ENCODE results near the gene ARFRP1.

ARFRP1 gene

DNA sequence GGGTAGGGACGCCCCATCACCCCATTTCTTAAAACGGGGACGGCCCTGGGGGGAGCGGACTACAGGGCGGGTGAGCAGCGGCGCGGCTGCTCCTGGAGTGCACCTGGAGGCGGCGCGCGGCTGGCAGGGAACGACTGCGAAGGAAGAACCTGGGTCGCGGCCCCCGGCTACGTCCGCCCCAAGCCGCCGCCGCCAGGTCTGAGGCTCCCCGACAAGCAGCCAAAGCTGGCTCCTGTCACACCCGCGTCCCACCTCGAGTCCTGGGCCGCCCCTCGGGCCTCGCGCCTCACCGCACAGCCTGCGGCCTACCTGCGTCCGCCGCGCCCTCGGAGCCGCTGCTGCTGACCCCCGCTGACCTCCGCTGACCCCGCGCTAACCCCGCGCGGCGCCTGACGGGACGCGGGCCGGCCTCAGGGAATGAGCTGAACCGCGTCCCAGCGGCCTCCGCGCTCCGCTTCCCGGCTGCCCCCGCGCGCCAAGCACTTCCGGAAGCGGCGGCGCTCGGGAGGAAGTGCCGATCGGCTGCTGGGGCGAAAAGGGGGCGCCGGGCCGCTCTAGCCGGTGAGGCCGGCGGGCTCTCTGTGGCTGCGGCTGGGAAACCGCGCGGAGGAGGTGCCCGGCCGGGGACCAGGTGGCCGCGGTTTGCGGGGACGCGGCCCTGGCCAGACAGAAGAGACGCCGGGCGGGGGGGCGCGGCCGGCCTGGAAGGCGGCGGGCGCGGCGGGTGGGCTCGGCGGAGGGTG is at the start of gene ARFRP1, which contains the start of gene ZGPAT:
Gene ARFRP1 (minus strand): TSS at position 419 of the 743 bp plus-strand sequence. CDS start 885 bp downstream, outside the sequence.
Gene ZGPAT (plus strand): TSS at position 482 of the 743 bp plus-strand sequence. CDS start 542 bp downstream, outside the sequence.
- peak; percentile 93 for DNase-seq

- DNase-seq: no peak
These were observed 48.8 kb upstream of the ARFRP1 start for GRCh38 chr20:63756648-63756991.

GRCh38 chr20:63755933-63756647 is 48.3 kb upstream of the ARFRP1 start:
- DNase-seq: no peak

DNA sequence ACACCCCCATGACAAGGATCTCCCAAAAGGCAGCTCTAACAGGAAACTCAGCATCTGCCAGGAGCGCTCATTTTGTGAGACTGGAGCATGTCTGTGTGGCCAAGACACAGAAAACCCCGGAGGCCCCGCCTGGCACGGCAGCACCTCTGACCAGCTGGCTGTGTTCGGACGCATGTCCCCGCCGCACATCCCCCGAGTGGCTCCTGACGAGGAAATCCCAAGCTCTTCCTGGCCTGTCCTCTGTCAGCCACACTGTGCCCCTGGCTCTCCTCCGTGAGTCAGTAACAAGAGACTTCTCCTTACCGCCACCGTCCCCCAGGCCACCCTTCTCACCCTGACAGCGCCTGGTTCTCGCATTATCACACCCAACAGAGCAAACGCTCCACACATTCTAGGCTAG is 46.2 kb upstream of the ARFRP1 start:
- no peak for DNase-seq

- DNase-seq: no peak
These were observed 45.6 kb upstream of the ARFRP1 start for GRCh38 chr20:63753381-63753780.

GRCh38 chr20:63752411-63753101 is 44.8 kb upstream of the ARFRP1 start:
- no peak for DNase-seq

DNA sequence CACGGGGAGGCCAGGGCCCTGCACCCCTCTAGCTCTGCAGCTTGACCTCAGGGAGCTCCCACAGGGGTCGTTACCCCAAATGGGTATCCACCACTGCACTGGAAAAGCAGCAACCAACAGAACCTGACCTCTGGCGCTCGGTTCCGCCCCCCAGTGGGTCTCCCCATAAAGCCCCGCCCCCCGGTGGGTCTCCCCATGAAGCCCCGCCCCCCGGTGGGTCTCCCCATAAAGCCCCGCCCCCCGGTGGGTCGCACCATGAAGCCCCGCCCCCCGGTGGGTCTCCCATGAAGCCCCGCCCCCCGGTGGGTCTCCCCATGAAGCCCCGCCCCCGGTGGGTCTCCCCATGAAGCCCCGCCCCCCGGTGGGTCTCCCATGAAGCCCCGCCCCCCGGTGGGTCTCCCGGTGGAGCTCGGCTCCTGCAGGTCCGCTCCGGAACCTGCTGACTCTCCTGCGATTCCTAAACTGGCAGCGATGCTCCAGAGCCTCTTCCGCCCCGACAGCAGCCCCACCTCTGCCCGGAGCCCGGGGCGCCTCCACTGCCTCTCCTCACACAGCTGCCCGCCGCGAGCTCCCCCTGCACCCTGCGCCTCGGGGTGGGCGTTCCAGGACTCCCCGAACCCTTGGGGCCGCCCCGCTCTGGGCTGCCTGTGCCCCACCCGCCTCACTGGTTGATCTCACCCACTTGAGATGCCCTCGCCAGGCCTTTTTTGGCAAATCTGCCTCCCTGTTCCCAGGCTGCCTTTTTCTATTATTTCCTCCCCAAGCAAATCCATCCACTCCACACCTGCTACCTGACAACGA is 43.9 kb upstream of the ARFRP1 start:
- DNase-seq: no peak

GRCh38 chr20:63750807-63751470 is 43.2 kb upstream of the ARFRP1 start:
- no peak for DNase-seq

- DNase-seq: no peak
These were observed 42.1 kb upstream of the ARFRP1 start for GRCh38 chr20:63749597-63750508.

DNA sequence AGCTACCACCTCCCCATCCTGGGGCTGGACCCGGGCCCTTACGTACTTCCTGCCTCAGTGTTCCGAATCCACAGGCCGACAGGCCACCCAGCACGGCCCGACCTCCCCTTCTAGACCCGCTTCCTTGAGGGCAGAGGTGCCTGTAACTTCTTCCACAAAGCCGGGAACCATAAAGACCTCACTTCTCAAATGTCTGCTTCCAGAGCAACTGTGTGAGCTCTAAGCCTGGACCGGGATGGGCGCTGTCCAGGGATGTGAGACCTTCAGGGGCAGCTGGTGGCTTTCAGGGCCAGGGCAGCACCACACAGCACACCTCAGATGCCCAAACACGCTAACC is 41.1 kb upstream of the ARFRP1 start:
- no peak for DNase-seq

- DNase-seq: no peak
These were observed 40.5 kb upstream of the ARFRP1 start for GRCh38 chr20:63748070-63748933.

GRCh38 chr20:63747622-63748069 is 39.9 kb upstream of the ARFRP1 start:
- no peak for DNase-seq

GRCh38 chr20:63746751-63747315 is 39.1 kb upstream of the ARFRP1 start:
- no peak for DNase-seq

DNA sequence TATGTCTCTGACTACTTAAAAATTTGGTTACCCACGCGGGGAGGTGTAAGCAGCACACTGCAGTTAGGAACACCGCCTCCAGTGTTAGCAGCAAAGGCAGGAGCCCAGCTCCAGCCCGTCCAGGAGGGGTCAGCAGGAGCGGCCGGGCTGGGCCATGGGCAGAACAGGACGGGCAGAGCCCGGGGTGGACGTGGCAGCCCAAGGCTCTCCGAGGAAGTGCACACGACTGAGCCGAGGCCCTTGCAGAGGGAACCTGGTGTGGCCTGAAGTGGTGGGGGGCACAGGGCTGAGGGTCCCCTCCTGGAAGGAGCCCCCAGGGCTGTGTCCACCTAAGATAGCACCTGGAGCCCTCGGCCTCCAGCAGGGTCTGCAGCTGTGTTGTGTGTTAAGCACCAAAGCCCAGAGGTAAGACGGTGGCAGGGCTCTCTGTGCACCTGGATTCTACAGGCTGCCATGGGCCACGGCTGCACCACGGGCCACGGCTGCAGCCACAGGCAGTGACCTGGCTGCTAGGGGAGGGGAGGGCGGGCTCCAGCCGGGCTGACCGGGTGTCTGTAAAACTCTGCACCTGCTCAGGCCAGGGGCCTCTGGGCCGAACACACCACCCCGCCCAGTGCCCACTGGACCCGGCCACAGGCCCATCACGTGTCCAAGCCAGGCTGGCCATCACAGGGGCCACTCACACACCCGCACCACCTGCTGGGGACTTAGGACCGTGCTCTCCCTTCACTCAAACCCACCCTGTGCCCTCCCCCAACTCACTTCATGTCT is 38.4 kb upstream of the ARFRP1 start:
- DNase-seq: no peak

GRCh38 chr20:63745424-63745805 is 37.6 kb upstream of the ARFRP1 start:
- DNase-seq: no peak

- no peak for DNase-seq
These were observed 37.0 kb upstream of the ARFRP1 start for GRCh38 chr20:63744574-63745423.

GRCh38 chr20:63744158-63744557 is 36.4 kb upstream of the ARFRP1 start:
- no peak for DNase-seq

Measured in RPMI8226 (cell line).